ENCODE measurements around the gene SLC27A6. TPM values are rescaled to one million over a fixed set of nuclear protein-coding genes. Genes with fewer than 3 reads are reported as not detected.
"Not testable (repeated sequence)": the region's sequence is repeated elsewhere in the genome, so short reads cannot be mapped to it uniquely, and the experiment has no call there.

The SLC27A6 gene
- total RNA-seq: 52.2 TPM
- long read RNA-seq, transcript SLC27A6-201 (10 exons, 3,219 nt): major isoform, 80 of 141 reads
- long read RNA-seq, partial matches to known transcripts: 6 of 141 reads
- long read RNA-seq, other reads (novel, unspliced or antisense): 53 of 141 reads

GRCh38 chr5:128965011-128965637, at the start of gene SLC27A6:
SLC27A6 (plus strand) TSS chr5:128965488; CDS start chr5:128966138, 650 bp downstream.
- DNase-seq (peak; percentile 69), ATAC-seq (peak; percentile 99)
- intact Hi-C loops (cut with micrococcal nuclease): no loop called here

GRCh38 chr5:128919542-128919941, 45.7 kb upstream of the SLC27A6 start:
- ATAC-seq: no peak
- no peak for DNase-seq
- intact Hi-C loops (cut with micrococcal nuclease): no loop called here

GRCh38 chr5:128920345-128921215, 44.7 kb upstream of the SLC27A6 start:
- peak; percentile 92 for ATAC-seq
- DNase-seq: peak; percentile 17
- intact Hi-C loops (cut with micrococcal nuclease): no loop called here

GRCh38 chr5:128924299-128924698, 41.0 kb upstream of the SLC27A6 start:
- DNase-seq (no peak), ATAC-seq (peak; percentile 75)
- intact Hi-C loops (cut with micrococcal nuclease): no loop called here

- intact Hi-C loops (cut with micrococcal nuclease): no loop called here
- no peak for DNase-seq
- ATAC-seq: peak; percentile 89
These were observed 39.3 kb upstream of the SLC27A6 start for GRCh38 chr5:128925973-128926372.

GRCh38 chr5:128927644-128928043, 37.6 kb upstream of the SLC27A6 start:
- ATAC-seq (no peak), DNase-seq (no peak)
- intact Hi-C loops (cut with micrococcal nuclease): no loop called here

- ATAC-seq; DNase-seq; intact Hi-C loops (cut with micrococcal nuclease): not testable (repeated sequence)
These were observed 33.1 kb upstream of the SLC27A6 start for GRCh38 chr5:128932232-128932631.

- ATAC-seq; DNase-seq; intact Hi-C loops (cut with micrococcal nuclease): not testable (repeated sequence)
These were observed 22.2 kb upstream of the SLC27A6 start for GRCh38 chr5:128943100-128943499.

- no peak for DNase-seq
- intact Hi-C loops (cut with micrococcal nuclease): no loop called here
- no peak for ATAC-seq
These were observed 15.3 kb upstream of the SLC27A6 start for GRCh38 chr5:128949847-128950546.

GRCh38 chr5:128951301-128951700, 14.0 kb upstream of the SLC27A6 start:
- ATAC-seq; DNase-seq; intact Hi-C loops (cut with micrococcal nuclease): not testable (repeated sequence)

- intact Hi-C loops (cut with micrococcal nuclease): no loop called here
- ATAC-seq (no peak), DNase-seq (no peak)
These were observed 9.1 kb upstream of the SLC27A6 start for GRCh38 chr5:128956164-128956563.

- no peak for ATAC-seq
- DNase-seq: no peak
- intact Hi-C loops (cut with micrococcal nuclease): no loop called here
These were observed 3.1 kb upstream of the SLC27A6 start for GRCh38 chr5:128962211-128962610.

GRCh38 chr5:128965638-128966302, 482 bp downstream of the SLC27A6 start:
- ATAC-seq (peak; percentile 58), DNase-seq (no peak)
- intact Hi-C loops (cut with micrococcal nuclease): no loop called here

GRCh38 chr5:128966375-128966774, 1.1 kb downstream of the SLC27A6 start:
- intact Hi-C loops (cut with micrococcal nuclease): no loop called here
- DNase-seq: no peak
- ATAC-seq: peak; percentile 51

- no peak for DNase-seq
- no peak for ATAC-seq
- intact Hi-C loops (cut with micrococcal nuclease): no loop called here
These were observed 1.6 kb downstream of the SLC27A6 start for GRCh38 chr5:128966846-128967245.

- intact Hi-C loops (cut with micrococcal nuclease): no loop called here
- no peak for ATAC-seq
- DNase-seq: no peak
These were observed 8.0 kb downstream of the SLC27A6 start for GRCh38 chr5:128973244-128973643.

GRCh38 chr5:128974567-128974966, 9.3 kb downstream of the SLC27A6 start:
- DNase-seq: no peak
- no peak for ATAC-seq
- intact Hi-C loops (cut with micrococcal nuclease): no loop called here

- intact Hi-C loops (cut with micrococcal nuclease): no loop called here
- DNase-seq (no peak), ATAC-seq (no peak)
These were observed 14.5 kb downstream of the SLC27A6 start for GRCh38 chr5:128979761-128980160.

GRCh38 chr5:128980917-128981316, 15.6 kb downstream of the SLC27A6 start:
- intact Hi-C loops (cut with micrococcal nuclease): no loop called here
- DNase-seq: no peak
- ATAC-seq: no peak

All from left ventricle myocardium superior (tissue), 1 donor.